ENCODE results near the gene KLHDC9. TPM values are rescaled to one million over a fixed set of nuclear protein-coding genes. Genes with fewer than 3 reads are reported as not detected.
A peak's percentile ranks its signal among the peaks of the same experiment; 100 is the strongest.

Gene KLHDC9
- total and polyA plus RNA-seq, 2 of the 13 experiments (the other 11 are each of a cell fraction or from before 2014, with no cell fraction given) = 2.9 TPM

DNA sequence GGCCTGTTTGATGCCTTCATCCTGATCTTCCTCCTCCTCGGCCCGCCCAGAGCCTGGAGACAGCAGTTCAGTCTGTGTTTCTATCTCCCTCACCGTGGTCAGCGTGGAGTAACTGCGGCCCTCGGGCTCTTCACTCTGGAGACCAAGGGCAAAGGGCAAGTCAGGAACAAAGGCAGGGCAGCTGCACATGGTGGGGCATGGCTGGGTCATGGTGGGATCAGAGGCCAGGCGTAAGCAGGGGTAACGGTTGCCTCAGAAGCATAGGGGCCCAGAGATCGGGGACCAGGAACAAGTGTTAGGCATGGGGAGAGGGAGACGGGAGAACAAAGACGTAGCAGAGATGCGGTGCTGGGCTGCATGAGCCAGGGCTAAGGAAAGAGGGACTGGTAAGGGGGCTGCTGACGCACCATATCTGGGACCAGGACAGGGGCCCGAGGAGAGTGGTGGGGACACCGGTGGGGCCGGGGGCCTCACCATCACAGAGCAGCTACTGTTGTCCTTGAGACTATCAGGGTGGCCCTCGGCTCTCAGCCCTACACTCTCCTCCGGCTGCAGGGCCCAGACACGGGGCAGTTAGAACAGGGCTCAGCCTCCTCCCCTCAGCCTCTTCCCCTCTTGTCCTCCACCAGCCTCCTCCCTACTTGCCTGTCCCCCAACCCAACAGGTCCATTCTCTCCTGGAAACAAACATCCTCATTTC lies 25.3 kb upstream of the KLHDC9 start (continued):
- TF ChIP-seq, protein P1, sequence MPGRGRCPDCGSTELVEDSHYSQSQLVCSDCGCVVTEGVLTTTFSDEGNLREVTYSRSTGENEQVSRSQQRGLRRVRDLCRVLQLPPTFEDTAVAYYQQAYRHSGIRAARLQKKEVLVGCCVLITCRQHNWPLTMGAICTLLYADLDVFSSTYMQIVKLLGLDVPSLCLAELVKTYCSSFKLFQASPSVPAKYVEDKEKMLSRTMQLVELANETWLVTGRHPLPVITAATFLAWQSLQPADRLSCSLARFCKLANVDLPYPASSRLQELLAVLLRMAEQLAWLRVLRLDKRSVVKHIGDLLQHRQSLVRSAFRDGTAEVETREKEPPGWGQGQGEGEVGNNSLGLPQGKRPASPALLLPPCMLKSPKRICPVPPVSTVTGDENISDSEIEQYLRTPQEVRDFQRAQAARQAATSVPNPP (CRISPR knock-in tag; IDR thresholded peaks at IDR 0.05) = no peak
- TF ChIP-seq JUN (CRISPR knock-in tag; IDR thresholded peaks at IDR 0.05) = no peak
- TF ChIP-seq ZNF30 (CRISPR knock-in tag; IDR thresholded peaks at IDR 0.05) = no peak
- no peak for TF ChIP-seq ZBTB7B (CRISPR knock-in tag; IDR thresholded peaks at IDR 0.05)
- TF ChIP-seq, protein P2, sequence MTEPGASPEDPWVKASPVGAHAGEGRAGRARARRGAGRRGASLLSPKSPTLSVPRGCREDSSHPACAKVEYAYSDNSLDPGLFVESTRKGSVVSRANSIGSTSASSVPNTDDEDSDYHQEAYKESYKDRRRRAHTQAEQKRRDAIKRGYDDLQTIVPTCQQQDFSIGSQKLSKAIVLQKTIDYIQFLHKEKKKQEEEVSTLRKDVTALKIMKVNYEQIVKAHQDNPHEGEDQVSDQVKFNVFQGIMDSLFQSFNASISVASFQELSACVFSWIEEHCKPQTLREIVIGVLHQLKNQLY (CRISPR knock-in tag; IDR thresholded peaks at IDR 0.05) = no peak
- TF ChIP-seq, protein P3, sequence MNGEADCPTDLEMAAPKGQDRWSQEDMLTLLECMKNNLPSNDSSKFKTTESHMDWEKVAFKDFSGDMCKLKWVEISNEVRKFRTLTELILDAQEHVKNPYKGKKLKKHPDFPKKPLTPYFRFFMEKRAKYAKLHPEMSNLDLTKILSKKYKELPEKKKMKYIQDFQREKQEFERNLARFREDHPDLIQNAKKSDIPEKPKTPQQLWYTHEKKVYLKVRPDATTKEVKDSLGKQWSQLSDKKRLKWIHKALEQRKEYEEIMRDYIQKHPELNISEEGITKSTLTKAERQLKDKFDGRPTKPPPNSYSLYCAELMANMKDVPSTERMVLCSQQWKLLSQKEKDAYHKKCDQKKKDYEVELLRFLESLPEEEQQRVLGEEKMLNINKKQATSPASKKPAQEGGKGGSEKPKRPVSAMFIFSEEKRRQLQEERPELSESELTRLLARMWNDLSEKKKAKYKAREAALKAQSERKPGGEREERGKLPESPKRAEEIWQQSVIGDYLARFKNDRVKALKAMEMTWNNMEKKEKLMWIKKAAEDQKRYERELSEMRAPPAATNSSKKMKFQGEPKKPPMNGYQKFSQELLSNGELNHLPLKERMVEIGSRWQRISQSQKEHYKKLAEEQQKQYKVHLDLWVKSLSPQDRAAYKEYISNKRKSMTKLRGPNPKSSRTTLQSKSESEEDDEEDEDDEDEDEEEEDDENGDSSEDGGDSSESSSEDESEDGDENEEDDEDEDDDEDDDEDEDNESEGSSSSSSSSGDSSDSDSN (CRISPR knock-in tag; IDR thresholded peaks at IDR 0.05) = no peak
- no peak for TF ChIP-seq ZNF143 (CRISPR knock-in tag; IDR thresholded peaks at IDR 0.05)
- no peak for TF ChIP-seq DNMT3B (CRISPR knock-in tag; conservative IDR thresholded peaks at IDR 0.05)
- TF ChIP-seq ZNF816 (CRISPR knock-in tag; IDR thresholded peaks at IDR 0.05; ENCODE audit: borderline replicate concordance) = no peak
- no peak for TF ChIP-seq ZSCAN21 (CRISPR knock-in tag; IDR thresholded peaks at IDR 0.05; ENCODE audit: borderline replicate concordance)
- TF ChIP-seq, protein P4, sequence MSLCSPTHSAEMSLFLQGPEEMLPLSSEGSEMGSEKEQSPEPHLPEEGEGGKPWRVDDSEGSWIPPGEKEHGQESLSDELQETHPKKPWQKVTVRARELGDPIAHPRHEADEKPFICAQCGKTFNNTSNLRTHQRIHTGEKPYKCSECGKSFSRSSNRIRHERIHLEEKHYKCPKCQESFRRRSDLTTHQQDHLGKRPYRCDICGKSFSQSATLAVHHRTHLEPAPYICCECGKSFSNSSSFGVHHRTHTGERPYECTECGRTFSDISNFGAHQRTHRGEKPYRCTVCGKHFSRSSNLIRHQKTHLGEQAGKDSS (CRISPR knock-in tag; IDR thresholded peaks at IDR 0.05; ENCODE audit: borderline replicate concordance, low read depth) = no peak
- no peak for TF ChIP-seq ZNF468 (CRISPR knock-in tag; IDR thresholded peaks at IDR 0.05)
- no peak for TF ChIP-seq THYN1 (CRISPR knock-in tag; IDR thresholded peaks at IDR 0.05; ENCODE audit: borderline replicate concordance, low read depth)
- TF ChIP-seq GZF1 (CRISPR knock-in tag; IDR thresholded peaks at IDR 0.05) = no peak
- no peak; the same call in 1 of the 2 replicates for TF ChIP-seq HOXA3 (CRISPR knock-in tag; IDR thresholded peaks at IDR 0.05)
- TF ChIP-seq EP300 (IDR thresholded peaks at IDR 0.05; ENCODE audit: low read depth in 2 of 2, low read length in 2 of 2) = no peak
- no peak for TF ChIP-seq EP300 (CRISPR knock-in tag; IDR thresholded peaks at IDR 0.05; ENCODE audit: borderline replicate concordance)
- no peak for TF ChIP-seq ZNF720 (CRISPR knock-in tag; IDR thresholded peaks at IDR 0.05)
- TF ChIP-seq RBFOX2 (IDR thresholded peaks at IDR 0.05; ENCODE audit: low read depth, low read length) = 0 out of 2 replicates have a peak, but pooled peaks have one; percentile 14
- TF ChIP-seq MTF1 (CRISPR knock-in tag; IDR thresholded peaks at IDR 0.05) = no peak
- no peak for TF ChIP-seq FOXA1 (IDR thresholded peaks at IDR 0.05)
- no peak for TF ChIP-seq FOXA1 (CRISPR knock-in tag; IDR thresholded peaks at IDR 0.05)
- no peak for TF ChIP-seq RAD21 (CRISPR knock-in tag; IDR thresholded peaks at IDR 0.05)
- TF ChIP-seq, protein P5, sequence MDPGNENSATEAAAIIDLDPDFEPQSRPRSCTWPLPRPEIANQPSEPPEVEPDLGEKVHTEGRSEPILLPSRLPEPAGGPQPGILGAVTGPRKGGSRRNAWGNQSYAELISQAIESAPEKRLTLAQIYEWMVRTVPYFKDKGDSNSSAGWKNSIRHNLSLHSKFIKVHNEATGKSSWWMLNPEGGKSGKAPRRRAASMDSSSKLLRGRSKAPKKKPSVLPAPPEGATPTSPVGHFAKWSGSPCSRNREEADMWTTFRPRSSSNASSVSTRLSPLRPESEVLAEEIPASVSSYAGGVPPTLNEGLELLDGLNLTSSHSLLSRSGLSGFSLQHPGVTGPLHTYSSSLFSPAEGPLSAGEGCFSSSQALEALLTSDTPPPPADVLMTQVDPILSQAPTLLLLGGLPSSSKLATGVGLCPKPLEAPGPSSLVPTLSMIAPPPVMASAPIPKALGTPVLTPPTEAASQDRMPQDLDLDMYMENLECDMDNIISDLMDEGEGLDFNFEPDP (CRISPR knock-in tag; conservative IDR thresholded peaks at IDR 0.05) = no peak
- TF ChIP-seq ZNF615 (CRISPR knock-in tag; IDR thresholded peaks at IDR 0.05; ENCODE audit: borderline replicate concordance) = no peak
- no peak for TF ChIP-seq ZKSCAN8 (CRISPR knock-in tag; IDR thresholded peaks at IDR 0.05; ENCODE audit: borderline replicate concordance)

Data from HepG2 (cell line).